GM18507 (cell line): Measurements from ENCODE around the gene VWA7.

ENCODE experiments used
- DNase-seq: peaks from one replicate; pipeline ENCODE4 v3.0.0; 2011; ENCODE audit warnings: low read depth; ENCODE audit not compliant: insufficient read length; ENCODE audit errors: extremely low spot score
- FAIRE-seq: peaks from 2 replicates; lab custom pipeline; 2011; peaks lifted over from hg19 to GRCh38; lab: Jason Lieb, UNC

VWA7 gene

DNA sequence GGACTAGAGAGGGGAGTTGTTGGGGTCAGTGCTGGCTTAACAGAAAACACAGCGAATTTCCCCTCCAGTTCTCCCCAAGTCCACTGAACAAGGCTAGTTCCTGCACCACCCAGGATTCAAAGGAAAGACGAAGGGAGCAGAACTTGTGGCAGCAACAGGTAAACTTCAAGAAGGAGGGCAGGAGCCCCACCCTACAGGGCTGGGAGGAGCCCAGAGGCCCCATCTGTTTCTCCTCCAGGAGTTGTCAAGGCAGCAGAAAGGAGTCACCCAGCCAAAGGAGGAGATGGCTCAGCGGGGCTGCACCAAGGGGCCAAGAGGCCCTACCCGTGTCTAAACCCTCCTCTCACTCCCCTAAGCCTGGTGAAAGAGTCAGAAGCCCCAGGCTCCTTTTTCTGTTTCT lies 12.9 kb downstream of the VWA7 start:
- DNase-seq = no peak
- no peak for FAIRE-seq

DNA sequence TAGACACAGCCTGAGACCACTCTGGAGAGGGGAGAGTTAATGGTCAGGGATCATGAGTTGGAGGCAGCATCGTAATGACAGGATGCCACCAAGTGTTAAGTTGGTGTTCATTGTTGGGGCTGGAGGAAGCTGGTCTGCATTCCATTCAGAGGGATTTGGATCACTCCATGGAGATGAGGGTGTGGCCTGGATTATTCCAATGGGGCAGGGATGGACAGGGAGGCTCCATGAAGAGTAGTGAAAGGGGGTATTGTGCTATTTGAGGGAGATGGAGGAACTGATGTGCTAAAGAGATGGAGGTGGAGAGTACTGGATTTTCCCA lies 13.5 kb downstream of the VWA7 start:
- DNase-seq (no peak), FAIRE-seq (no peak)

DNA sequence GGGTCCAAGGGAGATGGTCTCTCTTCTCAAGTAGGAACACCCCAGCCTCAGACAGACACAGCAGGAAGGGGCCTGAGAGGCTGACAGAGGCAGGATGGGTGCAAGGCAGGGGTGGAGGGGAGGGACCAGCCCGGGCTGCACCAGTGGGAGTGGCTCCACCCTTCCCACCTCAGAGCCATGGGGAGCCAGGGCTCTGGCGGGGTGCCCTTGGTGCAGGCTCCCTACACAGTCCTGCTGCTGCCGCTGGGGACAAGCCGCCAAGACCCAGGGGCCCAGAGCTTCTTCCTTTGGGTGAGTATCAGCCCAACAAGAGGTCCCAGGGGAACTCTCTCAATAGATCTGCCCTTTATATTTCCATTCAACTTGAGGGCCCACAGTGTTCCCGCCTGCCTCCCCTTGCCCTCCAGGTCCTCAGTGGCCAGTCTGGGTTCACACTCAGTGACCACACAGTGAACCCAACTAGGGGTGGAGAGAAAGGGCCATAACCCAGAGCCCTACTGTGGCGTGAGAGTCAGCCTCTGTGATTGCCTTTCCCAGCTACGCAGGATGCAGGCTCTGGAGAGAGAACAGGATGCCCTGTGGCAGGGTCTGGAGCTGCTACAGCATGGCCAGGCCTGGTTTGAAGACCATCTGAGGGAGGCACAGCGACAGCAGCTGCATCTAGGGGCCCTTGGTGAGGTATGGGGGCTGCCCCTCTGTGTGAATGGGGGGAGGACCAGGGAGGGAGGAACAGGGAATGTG lies 14.1 kb downstream of the VWA7 start:
- FAIRE-seq (no peak), DNase-seq (no peak)

GRCh38 chr6:31762356-31762755 lies 14.8 kb downstream of the VWA7 start, which contains the start of gene SAPCD1:
SAPCD1 (plus strand) TSS chr6:31762656; CDS start chr6:31763055, 399 bp downstream.
- FAIRE-seq = no peak

GRCh38 chr6:31761343-31761742 lies 15.8 kb downstream of the VWA7 start:
- no peak for FAIRE-seq

More at GRCh38 chr6:31762356-31762755, 14.8 kb downstream of the VWA7 start, which contains the start of gene SAPCD1:
- no peak for DNase-seq

GRCh38 chr6:31760790-31761189 lies 16.3 kb downstream of the VWA7 start:
- FAIRE-seq (no peak), DNase-seq (no peak)

More at GRCh38 chr6:31761343-31761742, 15.8 kb downstream of the VWA7 start:
- no peak for DNase-seq

- FAIRE-seq (no peak), DNase-seq (no peak)
Observed at GRCh38 chr6:31758281-31758680, 18.8 kb downstream of the VWA7 start.

GRCh38 chr6:31752739-31753319 lies 24.3 kb downstream of the VWA7 start:
- FAIRE-seq = no peak
- DNase-seq = no peak

- FAIRE-seq (no peak), DNase-seq (no peak)
Observed at GRCh38 chr6:31750411-31751022, 26.6 kb downstream of the VWA7 start.

DNA sequence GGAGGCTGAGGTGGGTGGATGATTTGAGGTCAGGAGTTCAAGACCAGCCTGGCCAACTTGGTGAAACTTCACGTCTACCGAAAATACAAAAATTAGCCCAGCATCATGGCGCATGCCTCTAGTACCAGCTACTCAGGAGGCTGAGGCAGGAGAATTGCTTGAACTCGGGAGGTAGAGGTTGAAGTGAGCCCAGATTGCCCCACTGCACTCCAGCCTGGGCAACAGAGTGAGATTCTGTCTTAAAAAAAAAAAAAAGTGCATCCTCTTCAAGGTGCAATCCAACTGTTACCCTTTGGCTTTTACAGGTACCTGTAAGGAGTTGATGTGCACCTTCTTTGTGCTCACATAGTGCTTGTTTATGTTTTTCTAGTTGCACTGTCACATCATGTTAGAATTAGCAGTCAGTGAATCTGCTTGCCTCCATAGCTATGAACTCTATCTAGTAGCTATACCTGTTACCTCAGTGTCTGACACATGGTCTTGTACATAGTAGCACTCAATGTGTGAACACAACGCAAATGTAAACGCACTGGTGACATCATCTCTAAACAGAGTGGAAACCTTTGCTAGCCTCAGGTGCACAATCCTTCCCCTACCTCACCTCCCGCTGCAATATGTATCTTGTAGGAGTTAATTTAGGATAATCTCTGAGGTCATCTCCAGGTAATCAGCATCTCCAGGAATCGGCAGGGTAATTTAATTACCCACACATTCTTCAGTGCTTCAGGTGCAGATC lies 27.7 kb downstream of the VWA7 start:
- no peak for FAIRE-seq
- no peak for DNase-seq

DNA sequence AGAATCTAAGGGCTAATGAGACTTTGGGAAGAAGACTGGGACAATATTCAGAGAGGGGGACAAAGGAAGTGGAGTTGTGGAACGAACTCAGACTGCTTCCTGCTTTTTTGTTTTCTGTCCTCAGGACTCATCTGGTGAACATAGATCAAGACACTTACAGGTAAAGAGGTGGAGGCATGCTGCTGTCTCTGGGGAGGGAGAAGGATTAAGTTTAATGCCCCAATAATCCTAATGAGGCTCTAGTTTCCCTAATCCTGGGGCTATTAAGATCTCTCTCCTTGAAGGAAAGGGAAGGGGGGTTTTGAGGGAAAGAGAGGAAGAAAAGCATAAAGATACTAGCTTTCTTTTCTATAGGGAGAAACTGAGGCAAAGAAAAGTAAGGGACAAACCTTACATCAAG lies 32.7 kb downstream of the VWA7 start:
- no peak for FAIRE-seq
- no peak for DNase-seq

- DNase-seq (no peak), FAIRE-seq (no peak)
Observed at GRCh38 chr6:31742894-31743293, 34.2 kb downstream of the VWA7 start.

DNA sequence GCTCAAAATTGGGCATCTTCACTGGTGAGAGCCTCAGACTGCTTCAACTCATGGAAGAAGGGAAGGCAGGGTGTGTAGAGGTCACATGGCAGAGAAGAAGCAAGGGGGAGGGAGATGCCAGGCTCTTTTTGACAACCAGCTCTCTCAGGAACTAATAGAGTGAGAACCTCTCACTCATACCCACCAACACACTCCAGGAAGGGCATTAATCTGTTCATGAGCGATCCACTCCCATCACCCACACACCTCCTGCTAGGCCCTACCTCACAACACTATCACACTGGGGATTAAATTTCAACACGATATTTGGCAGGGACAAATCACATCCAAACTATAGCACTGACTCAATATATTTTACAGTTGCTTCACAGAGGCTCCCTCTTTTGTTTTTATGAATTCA lies 35.3 kb downstream of the VWA7 start:
- no peak for DNase-seq
- no peak for FAIRE-seq

DNA sequence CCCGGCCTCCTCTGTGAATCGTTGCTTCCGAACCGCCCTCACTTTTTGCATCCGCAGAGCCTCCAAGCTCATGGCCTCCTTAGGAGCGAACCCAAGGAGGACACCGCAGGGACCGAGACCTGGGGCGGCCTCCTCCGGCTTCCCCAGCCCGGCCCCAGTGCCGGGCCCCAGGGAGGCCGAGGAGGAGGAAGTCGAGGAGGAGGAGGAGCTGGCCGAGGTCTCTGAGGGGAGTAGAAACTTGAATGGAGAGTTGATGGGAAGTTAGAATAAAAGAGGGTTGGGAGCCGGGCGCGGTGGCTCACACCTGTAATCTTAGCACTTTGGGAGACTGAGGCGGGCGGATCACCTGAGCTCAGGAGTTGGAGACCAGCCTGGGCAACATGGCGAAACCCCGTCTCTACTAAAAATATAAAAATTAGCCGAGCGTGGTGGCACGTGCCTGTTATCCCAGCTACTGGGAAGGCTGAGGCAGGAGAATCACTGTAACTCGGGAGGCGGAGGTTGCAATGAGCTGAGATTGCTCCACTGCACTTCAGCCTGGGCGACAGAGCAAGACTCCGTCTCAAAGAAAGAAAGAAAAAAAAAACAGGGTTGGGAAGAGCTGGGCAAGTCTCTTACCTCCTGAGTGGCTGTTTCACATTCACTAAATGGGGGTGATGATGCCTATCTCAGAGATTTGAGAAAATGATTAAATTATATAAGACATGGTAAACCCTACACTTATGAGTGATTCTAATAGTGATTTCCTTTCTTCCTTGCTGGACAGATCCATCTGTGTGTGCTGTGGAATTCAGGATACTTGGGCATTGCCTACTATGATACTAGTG lies 36.5 kb downstream of the VWA7 start:
- no peak for FAIRE-seq

GRCh38 chr6:31739639-31740396 lies 37.3 kb downstream of the VWA7 start, which contains the start of gene MSH5:
MSH5 (plus strand) TSS chr6:31740005; CDS start chr6:31740467, 462 bp downstream.
- FAIRE-seq (peak; percentile 96), DNase-seq (peak; percentile 81)

More for the DNA sequence above, 36.5 kb downstream of the VWA7 start:
- DNase-seq = no peak

GRCh38 chr6:31737991-31738979 lies 38.8 kb downstream of the VWA7 start:
- DNase-seq (no peak), FAIRE-seq (peak; percentile 96)

DNA sequence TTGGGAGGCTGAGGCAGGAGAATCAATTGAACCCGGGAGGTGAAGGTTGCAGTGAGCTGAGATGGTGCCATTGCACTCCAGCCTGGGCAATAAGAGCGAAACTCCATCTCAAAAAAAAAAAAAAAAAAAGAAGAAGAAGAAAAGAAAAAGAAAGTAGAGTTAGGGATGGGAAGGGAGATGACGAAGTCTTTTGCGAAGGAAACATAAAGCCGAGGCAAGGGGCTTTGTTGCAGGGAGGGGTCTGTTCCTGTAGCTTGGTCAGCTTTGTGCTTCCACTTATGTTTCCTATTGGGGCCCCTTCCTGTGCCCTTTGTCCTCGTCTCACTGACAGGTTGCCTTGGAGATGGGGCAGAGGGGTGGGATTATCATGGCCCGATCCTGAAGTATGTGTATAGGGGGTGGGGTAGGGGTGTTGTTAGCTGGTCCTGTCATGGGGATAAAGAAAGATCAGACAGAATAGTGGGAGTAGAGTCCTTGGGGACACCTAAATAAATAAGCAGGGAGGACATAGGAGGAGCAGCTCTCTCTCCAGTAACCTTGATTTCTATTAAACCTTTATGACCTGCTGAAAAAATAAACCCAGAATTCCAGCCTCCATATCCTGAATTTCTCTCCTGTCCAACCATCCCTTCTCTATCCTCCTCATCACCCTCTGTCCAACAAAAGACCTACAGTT lies 39.7 kb downstream of the VWA7 start:
- FAIRE-seq = no peak

More for the DNA sequence above, 39.7 kb downstream of the VWA7 start:
- DNase-seq = no peak
